ENCODE measurements around the gene BEST4. TPM values are rescaled to one million over a fixed set of nuclear protein-coding genes. Genes with fewer than 3 reads are reported as not detected.
"Not testable (repeated sequence)": the region's sequence is repeated elsewhere in the genome, so short reads cannot be mapped to it uniquely, and the experiment has no call there.

BEST4 gene
- total RNA-seq, 2 experiments from 2014 or later, result 1.3 to 1.6 TPM

- POLR2A ChIA-PET, result interaction anchor here (0.9 to 1.8 kb wide), 3 partner anchors 13 to 105 kb away, joined by 3 to 8 read pairs (median 5); partner anchors contain the start of gene RNU5D-1
- DNase-seq (no peak), ATAC-seq (ENCODE audit: low read depth) (no peak)
- H3K9me3 Mint-ChIP-seq, result no peaks in the 10 kb centered on the region
- H3K36me3 Mint-ChIP-seq, result no peaks in the 10 kb centered on the region
- H3K4me3 Mint-ChIP-seq, result no peak overlapping the region
- peaks cover 4% of the 10 kb centered on the region for H3K4me1 Mint-ChIP-seq
- no peaks in the 10 kb centered on the region for H3K27me3 Mint-ChIP-seq
- no peak overlapping the region for H3K27ac Mint-ChIP-seq
Observed at GRCh38 chr1:44826375-44827196, 38.6 kb upstream of the BEST4 start.

DNA sequence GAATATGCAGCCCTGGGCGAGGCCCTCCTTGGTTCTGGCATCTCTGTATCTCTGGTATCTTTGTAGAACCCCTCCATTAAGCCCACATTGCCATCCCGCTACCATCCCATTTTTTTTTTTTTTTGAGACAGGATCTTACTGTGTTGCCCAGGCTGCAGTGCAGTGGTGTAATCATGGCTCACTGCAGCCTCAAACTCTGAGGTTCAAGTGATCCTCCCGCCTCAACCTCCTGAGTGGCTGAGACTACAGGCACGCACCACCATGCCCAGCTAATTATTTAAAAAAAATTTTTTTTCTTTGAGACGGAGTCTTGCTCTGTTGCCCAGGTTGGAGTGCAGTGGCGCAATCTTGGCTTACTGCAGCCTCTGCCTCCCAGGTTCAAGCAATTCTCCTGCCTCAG lies 36.4 kb upstream of the BEST4 start:
- POLR2A ChIA-PET, result interaction anchor here (1.5 to 7.9 kb wide), 3 partner anchors 23 to 103 kb away, joined by 3 to 360 read pairs (median 8); partner anchors contain the start of gene PLK3
- peaks cover 19% of the 10 kb centered on the region for H3K4me1 Mint-ChIP-seq
- not testable (repeated sequence) for H3K4me3 Mint-ChIP-seq; H3K27me3 Mint-ChIP-seq; H3K36me3 Mint-ChIP-seq; H3K27ac Mint-ChIP-seq; DNase-seq; ATAC-seq (ENCODE audit: low read depth); H3K9me3 Mint-ChIP-seq

- DNase-seq (no peak), ATAC-seq (ENCODE audit: low read depth) (no peak)
- H3K36me3 Mint-ChIP-seq, result no peaks in the 10 kb centered on the region
- H3K9me3 Mint-ChIP-seq, result no peaks in the 10 kb centered on the region
- H3K4me1 Mint-ChIP-seq, result peaks cover 26% of the 10 kb centered on the region
- H3K27me3 Mint-ChIP-seq, result no peaks in the 10 kb centered on the region
- H3K27ac Mint-ChIP-seq, result peak overlapping the region; percentile 51
- H3K4me3 Mint-ChIP-seq, result no peak overlapping the region
- POLR2A ChIA-PET, result interaction anchor here (1.6 to 7.9 kb wide), 6 partner anchors 9 to 101 kb away, joined by 8 to 360 read pairs (median 165); partner anchors contain the start of genes BEST4, BTBD19, DYNLT4 and PLK3
Observed at GRCh38 chr1:44822981-44823451, 35.0 kb upstream of the BEST4 start.

GRCh38 chr1:44822131-44822701 lies 34.2 kb upstream of the BEST4 start:
- Mint-ChIP-seq H3K4me3 (no peak overlapping the region), H3K4me1 (peaks cover 31% of the 10 kb centered on the region), H3K36me3 (no peaks in the 10 kb centered on the region), H3K27ac (peak overlapping the region; percentile 51), H3K27me3 (no peaks in the 10 kb centered on the region), H3K9me3 (no peaks in the 10 kb centered on the region)
- ATAC-seq (ENCODE audit: low read depth) (no peak), DNase-seq (no peak)
- POLR2A ChIA-PET, result interaction anchor here (1.6 to 7.9 kb wide), 7 partner anchors 8 to 188 kb away, joined by 8 to 360 read pairs (median 130); partner anchors contain the start of genes BEST4, BTBD19, DYNLT4 and HECTD3

GRCh38 chr1:44821240-44821715 lies 33.3 kb upstream of the BEST4 start:
- DNase-seq, result no peak
- peaks cover 31% of the 10 kb centered on the region for H3K4me1 Mint-ChIP-seq
- POLR2A ChIA-PET, result interaction anchor here (1.3 to 7.9 kb wide), 11 partner anchors 8 to 482 kb away, joined by 3 to 360 read pairs (median 47); partner anchors contain the start of genes BEST4, BTBD19, DYNLT4 and HECTD3

GRCh38 chr1:44820328-44821239 lies 32.6 kb upstream of the BEST4 start:
- Mint-ChIP-seq H3K36me3 (no peaks in the 10 kb centered on the region), H3K9me3 (no peaks in the 10 kb centered on the region), H3K27me3 (no peaks in the 10 kb centered on the region), H3K4me1 (peaks cover 31% of the 10 kb centered on the region), H3K4me3 (peak overlapping the region; percentile 92), H3K27ac (peak overlapping the region; percentile 99)
- DNase-seq (no peak), ATAC-seq (ENCODE audit: low read depth) (no peak)
- POLR2A ChIA-PET, result interaction anchor here (0.9 to 7.9 kb wide), 14 partner anchors 9 to 530 kb away, joined by 3 to 360 read pairs (median 28); partner anchors contain the start of genes BEST4, BTBD19, DYNLT4 and HECTD3

More at GRCh38 chr1:44821240-44821715, 33.3 kb upstream of the BEST4 start:
- ATAC-seq (ENCODE audit: low read depth), result no peak
- H3K27me3 Mint-ChIP-seq, result no peaks in the 10 kb centered on the region
- no peaks in the 10 kb centered on the region for H3K9me3 Mint-ChIP-seq
- H3K27ac Mint-ChIP-seq, result peak overlapping the region; percentile 99
- H3K4me3 Mint-ChIP-seq, result peak overlapping the region; percentile 92
- no peaks in the 10 kb centered on the region for H3K36me3 Mint-ChIP-seq

DNA sequence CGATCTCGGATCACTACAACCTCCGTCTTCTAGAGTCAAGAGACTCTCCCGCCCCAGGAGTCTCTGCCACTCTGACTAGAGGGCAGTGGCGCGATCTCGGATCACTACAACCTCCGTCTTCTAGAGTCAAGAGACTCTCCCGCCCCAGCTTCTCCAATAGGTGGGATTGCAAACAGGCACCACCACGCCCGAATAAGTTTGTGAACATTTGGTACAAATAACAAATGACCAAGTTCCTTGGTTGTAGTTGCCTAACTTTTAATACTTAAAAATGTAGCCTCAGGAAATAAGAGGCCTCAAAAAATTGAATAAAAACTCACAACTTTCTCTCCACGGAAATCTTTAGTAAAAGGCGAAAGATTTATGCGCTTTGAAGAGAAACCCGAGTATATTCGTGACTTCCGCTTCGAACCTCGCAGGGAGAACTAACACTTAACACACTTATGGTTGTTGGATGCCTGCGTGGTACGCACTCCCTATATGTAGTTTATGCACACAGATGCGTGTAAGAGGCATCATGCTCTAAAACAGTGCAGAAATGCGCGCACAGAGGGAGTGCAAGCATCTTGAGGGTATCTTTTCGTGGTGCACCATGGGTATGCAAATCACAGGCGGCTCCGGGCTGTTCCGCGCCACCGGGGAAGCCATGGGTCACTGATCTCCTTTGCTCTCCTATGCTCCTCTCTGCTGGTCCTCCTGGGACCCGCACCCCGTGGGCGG lies 31.8 kb upstream of the BEST4 start:
- Mint-ChIP-seq H3K27ac (peak overlapping the region; percentile 99), H3K9me3 (no peaks in the 10 kb centered on the region), H3K36me3 (peaks cover 6% of the 10 kb centered on the region), H3K4me1 (peaks cover 36% of the 10 kb centered on the region), H3K4me3 (peak overlapping the region; percentile 92), H3K27me3 (no peaks in the 10 kb centered on the region)
- POLR2A ChIA-PET, result interaction anchor here (0.6 to 7.9 kb wide), 31 partner anchors 10 to 672 kb away, joined by 3 to 360 read pairs (median 5); partner anchors contain the start of genes BEST4, BTBD19, DYNLT4 and EIF2B3
- DNase-seq, result peak; percentile 84
- ATAC-seq (ENCODE audit: low read depth), result peak; percentile 88

GRCh38 chr1:44819196-44819607 lies 31.2 kb upstream of the BEST4 start:
- POLR2A ChIA-PET, result interaction anchor here (0.6 to 7.9 kb wide), 29 partner anchors 10 to 674 kb away, joined by 3 to 360 read pairs (median 5); partner anchors contain the start of genes BEST4, BTBD19, DYNLT4 and EIF2B3
- no peak for ATAC-seq (ENCODE audit: low read depth)
- H3K4me1 Mint-ChIP-seq, result peaks cover 39% of the 10 kb centered on the region
- H3K27ac Mint-ChIP-seq, result peak overlapping the region; percentile 99
- peak; percentile 29 for DNase-seq
- peak overlapping the region; percentile 92 for H3K4me3 Mint-ChIP-seq
- peaks cover 7% of the 10 kb centered on the region for H3K36me3 Mint-ChIP-seq
- no peaks in the 10 kb centered on the region for H3K27me3 Mint-ChIP-seq
- no peaks in the 10 kb centered on the region for H3K9me3 Mint-ChIP-seq

GRCh38 chr1:44817771-44818495 lies 30.0 kb upstream of the BEST4 start:
- Mint-ChIP-seq H3K9me3 (no peaks in the 10 kb centered on the region), H3K4me1 (peaks cover 42% of the 10 kb centered on the region), H3K4me3 (peak overlapping the region; percentile 65), H3K27me3 (no peaks in the 10 kb centered on the region), H3K36me3 (peaks cover 9% of the 10 kb centered on the region), H3K27ac (peak overlapping the region; percentile 78)
- POLR2A ChIA-PET, result interaction anchor here (1.0 to 7.9 kb wide), 8 partner anchors 9 to 192 kb away, joined by 4 to 360 read pairs (median 88); partner anchors contain the start of genes BTBD19, DYNLT4, HECTD3 and PLK3
- no peak for ATAC-seq (ENCODE audit: low read depth)
- DNase-seq, result peak; percentile 17

DNA sequence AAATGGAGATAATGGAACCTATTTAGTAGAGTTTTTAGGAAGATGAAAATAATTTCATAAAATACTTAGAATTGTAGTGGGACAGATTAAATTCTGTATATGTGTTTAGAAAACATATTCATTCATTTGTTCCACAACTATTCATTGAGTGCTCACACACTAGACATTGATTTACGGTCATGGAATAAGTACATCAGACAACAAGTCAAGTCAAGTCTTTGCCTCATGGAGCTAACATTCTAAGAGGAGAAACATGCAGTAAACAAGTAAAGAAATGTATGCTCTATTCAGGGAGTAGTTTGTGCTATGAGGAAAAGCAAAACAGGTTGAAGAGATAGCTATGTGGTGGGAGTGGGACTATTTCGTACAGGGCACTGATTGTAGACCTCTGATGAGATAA lies 29.3 kb upstream of the BEST4 start:
- H3K36me3 Mint-ChIP-seq, result peaks cover 9% of the 10 kb centered on the region
- peak overlapping the region; percentile 60 for H3K27ac Mint-ChIP-seq
- ATAC-seq (ENCODE audit: low read depth), result no peak
- DNase-seq, result no peak
- H3K4me3 Mint-ChIP-seq, result peak overlapping the region; percentile 16
- no peaks in the 10 kb centered on the region for H3K27me3 Mint-ChIP-seq
- peaks cover 38% of the 10 kb centered on the region for H3K4me1 Mint-ChIP-seq
- no peaks in the 10 kb centered on the region for H3K9me3 Mint-ChIP-seq
- POLR2A ChIA-PET, result interaction anchor here (1.0 to 7.9 kb wide), 5 partner anchors 8 to 95 kb away, joined by 4 to 360 read pairs (median 130); partner anchors contain the start of genes BTBD19, DYNLT4, PLK3 and RNU5D-1

- H3K4me3 Mint-ChIP-seq; H3K36me3 Mint-ChIP-seq; ATAC-seq (ENCODE audit: low read depth); H3K27ac Mint-ChIP-seq; H3K27me3 Mint-ChIP-seq; H3K9me3 Mint-ChIP-seq: not testable (repeated sequence)
- POLR2A ChIA-PET, result interaction anchor here (0.8 to 11.3 kb wide), 5 partner anchors 9 to 93 kb away, joined by 3 to 268 read pairs (median 4); partner anchors contain the start of genes PLK3 and RNU5D-1
- peak; percentile 10 for DNase-seq
- H3K4me1 Mint-ChIP-seq, result peaks cover 44% of the 10 kb centered on the region
Observed at GRCh38 chr1:44815926-44816325, 28.0 kb upstream of the BEST4 start.

Data from activated naive CD8-positive, alpha-beta T cell treated with anti-CD3 and anti-CD28 coated beads, Interleukin-2, amount 10 ng/mL, durations not matched to agents 7 days and 5 days (primary cell).